Measurements from ENCODE around the gene PSMD13.

The PSMD13 gene

DNA sequence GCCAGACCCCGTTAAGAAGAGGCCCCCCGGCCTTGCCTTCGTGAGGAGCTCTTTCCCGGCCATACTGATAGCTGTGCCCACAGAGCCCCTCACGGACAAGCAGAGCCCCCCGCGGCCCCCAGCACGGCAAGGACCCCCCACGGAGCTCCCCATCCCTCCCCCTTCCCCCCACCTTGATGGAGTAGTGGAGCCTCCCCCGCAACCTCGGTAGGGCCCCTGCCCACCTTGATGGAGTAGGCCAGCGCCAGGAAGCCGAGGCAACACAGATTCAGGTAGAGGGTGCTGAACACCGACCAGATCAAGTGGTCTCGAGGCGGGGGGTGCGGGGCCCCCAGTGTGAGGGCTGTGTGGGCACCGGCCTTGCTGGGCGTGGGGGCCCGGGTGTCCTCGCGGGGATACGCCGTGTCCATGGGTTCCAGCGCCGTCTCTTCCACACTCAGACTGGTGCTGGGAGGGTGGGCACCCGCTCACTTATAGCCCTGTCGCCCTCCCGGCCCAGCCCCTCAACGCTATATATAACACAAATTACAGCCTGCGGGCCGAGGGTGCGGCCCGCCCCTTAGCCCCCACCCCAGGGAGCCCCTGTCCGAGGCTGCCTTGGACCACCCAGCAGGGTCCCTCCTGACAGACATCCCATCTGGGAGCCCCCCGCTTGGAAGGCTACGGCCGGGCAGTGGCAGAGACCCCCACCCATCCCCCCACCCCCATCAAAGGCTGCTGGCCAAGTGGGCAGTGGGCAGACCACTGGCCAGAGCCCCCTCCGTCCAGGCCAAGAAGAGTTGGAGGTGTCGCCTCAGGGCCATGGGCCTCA is 62.5 kb downstream of the PSMD13 start, which contains the start of gene IFITM5:
Gene IFITM5, minus strand, starts transcription at position 446 of the 811 bp plus-strand sequence. Its CDS starts 36 bp downstream, at position 410.
- Histone ChIP-seq H3K4me3 (no peak within 1 kb of the TSS), H3K27me3 (ENCODE audit: low read depth) (0 out of 2 replicates have a peak, but pooled peaks cover 4% of the 10 kb centered on the region), H3K9me3 (no peaks in the 10 kb centered on the region), H3K4me1 (peaks cover 9% of the 10 kb centered on the region), H3K36me3 (replicated peaks) (0 out of 2 replicates have a peak, but pooled peaks cover 3% of the 10 kb centered on the region)
- DNase-seq (ENCODE audit: low spot score in 2 of 2): no peak
- in situ Hi-C loops (cut with MboI; ENCODE audit: low sequenced_read_pairs): no loop called here

- 0 out of 2 replicates have a peak, but pooled peaks cover 4% of the 10 kb centered on the region for H3K27me3 ChIP-seq (ENCODE audit: low read depth)
- in situ Hi-C loops (cut with MboI; ENCODE audit: low sequenced_read_pairs): loop anchor here (5.0 kb wide), 1 partner anchor 52 kb away; no protein-coding TSS in a partner anchor
- peak in 1 of 2 experiments; percentile 40 for DNase-seq (ENCODE audit: low spot score in 2 of 2)
- no peak overlapping the region for H3K4me3 ChIP-seq
- peaks cover 11% of the 10 kb centered on the region for H3K4me1 ChIP-seq
- no peaks in the 10 kb centered on the region for H3K36me3 ChIP-seq (replicated peaks)
- no peaks in the 10 kb centered on the region for H3K9me3 ChIP-seq
Measured at GRCh38 chr11:299951-300735, 63.4 kb downstream of the PSMD13 start.
